ENCODE measurements around the gene ETDC. TPM values are rescaled to one million over a fixed set of nuclear protein-coding genes. Genes with fewer than 3 reads are reported as not detected.

The ETDC gene
- polyA plus RNA-seq, 1 donor (not counting 4 experiments of a cell fraction or from before 2014, with no cell fraction given): not detected

- Histone ChIP-seq H3K4me1 (ENCODE audit: control insufficient read depth, extremely low read depth, insufficient read depth, low read length) (no peaks in the 10 kb centered on the region), H3K9me3 (ENCODE audit: control insufficient read depth, low read depth, low read length) (no peaks in the 10 kb centered on the region), H3K9ac (ENCODE audit: control insufficient read depth, extremely low read depth, insufficient read depth, low read length) (no peak overlapping the region), H3K79me2 (ENCODE audit: control insufficient read depth, insufficient read depth, low read length) (no peaks in the 10 kb centered on the region), H4K20me1 (ENCODE audit: control insufficient read depth, extremely low read depth, insufficient read depth, low read length) (no peaks in the 10 kb centered on the region), H3K27me3 (ENCODE audit: control insufficient read depth, extremely low read depth, insufficient read depth, low read length) (no peaks in the 10 kb centered on the region), H3K4me2 (ENCODE audit: control insufficient read depth, extremely low read depth, insufficient read depth, low read depth, low read length) (no peak overlapping the region), H3K36me3 (ENCODE audit: control insufficient read depth in 2 of 2, extremely low read depth in 1 of 2, insufficient read depth in 2 of 2, low read length in 2 of 2) (no peaks in the 10 kb centered on the region), H3K4me3 (ENCODE audit: control insufficient read depth in 2 of 3, extremely low read depth in 1 of 3, insufficient read depth in 2 of 3, low read depth in 1 of 3, low read length in 3 of 3) (no peak overlapping the region), H3K9me1 (ENCODE audit: control insufficient read depth, extremely low read depth, insufficient read depth, low read length) (no peaks in the 10 kb centered on the region), H2AFZ (ENCODE audit: control insufficient read depth, low read length) (no peak overlapping the region), H3K27ac (ENCODE audit: control insufficient read depth, insufficient read depth, low read length) (no peak overlapping the region)
- FAIRE-seq: no peak
- dilution Hi-C loops (cut with MboI; ENCODE audit: extremely low pct_ligation_motif_present, low sequenced_read_pairs): no loop called here
- TF ChIP-seq, protein P1, sequence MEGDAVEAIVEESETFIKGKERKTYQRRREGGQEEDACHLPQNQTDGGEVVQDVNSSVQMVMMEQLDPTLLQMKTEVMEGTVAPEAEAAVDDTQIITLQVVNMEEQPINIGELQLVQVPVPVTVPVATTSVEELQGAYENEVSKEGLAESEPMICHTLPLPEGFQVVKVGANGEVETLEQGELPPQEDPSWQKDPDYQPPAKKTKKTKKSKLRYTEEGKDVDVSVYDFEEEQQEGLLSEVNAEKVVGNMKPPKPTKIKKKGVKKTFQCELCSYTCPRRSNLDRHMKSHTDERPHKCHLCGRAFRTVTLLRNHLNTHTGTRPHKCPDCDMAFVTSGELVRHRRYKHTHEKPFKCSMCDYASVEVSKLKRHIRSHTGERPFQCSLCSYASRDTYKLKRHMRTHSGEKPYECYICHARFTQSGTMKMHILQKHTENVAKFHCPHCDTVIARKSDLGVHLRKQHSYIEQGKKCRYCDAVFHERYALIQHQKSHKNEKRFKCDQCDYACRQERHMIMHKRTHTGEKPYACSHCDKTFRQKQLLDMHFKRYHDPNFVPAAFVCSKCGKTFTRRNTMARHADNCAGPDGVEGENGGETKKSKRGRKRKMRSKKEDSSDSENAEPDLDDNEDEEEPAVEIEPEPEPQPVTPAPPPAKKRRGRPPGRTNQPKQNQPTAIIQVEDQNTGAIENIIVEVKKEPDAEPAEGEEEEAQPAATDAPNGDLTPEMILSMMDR (optimal IDR thresholded peaks at IDR 0.05 in 1 of 3, IDR thresholded peaks at IDR 0.05 in 1 of 3, conservative IDR thresholded peaks at IDR 0.05 in 1 of 3; ENCODE audit: extremely low read depth in 1 of 3, insufficient read depth in 2 of 3, low read length in 3 of 3): no peak
- TF ChIP-seq EZH2 (IDR thresholded peaks at IDR 0.05; ENCODE audit: low read length): no peak
- DNase-seq (ENCODE audit: low read depth, low spot score): no peak
These were observed 13.9 kb upstream of the ETDC start for GRCh38 chrX:135295238-135295943.

DNA sequence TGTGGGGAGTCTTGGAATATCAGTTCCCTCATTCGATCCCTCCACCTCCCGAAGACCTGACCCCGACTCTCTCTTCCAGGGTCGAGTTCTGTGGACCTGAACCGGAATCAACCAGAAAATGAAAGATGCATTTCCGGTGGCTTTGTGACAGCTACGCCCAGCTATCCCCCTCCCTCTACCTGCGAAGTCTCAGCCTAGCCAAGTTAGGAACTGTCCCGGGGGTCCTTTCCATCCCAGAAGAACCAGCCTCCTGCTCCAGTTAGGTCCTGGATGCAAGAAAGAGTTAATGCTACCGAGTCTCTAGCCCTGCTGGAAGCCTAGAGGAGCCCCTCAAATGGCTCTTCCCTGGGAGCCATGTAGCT lies 13.4 kb upstream of the ETDC start:
- Histone ChIP-seq H3K36me3 (ENCODE audit: control insufficient read depth in 2 of 2, extremely low read depth in 1 of 2, insufficient read depth in 2 of 2, low read length in 2 of 2) (no peaks in the 10 kb centered on the region), H2AFZ (ENCODE audit: control insufficient read depth, low read length) (no peak overlapping the region), H3K4me2 (ENCODE audit: control insufficient read depth, extremely low read depth, insufficient read depth, low read depth, low read length) (no peak overlapping the region), H3K4me1 (ENCODE audit: control insufficient read depth, extremely low read depth, insufficient read depth, low read length) (no peaks in the 10 kb centered on the region), H3K9me1 (ENCODE audit: control insufficient read depth, extremely low read depth, insufficient read depth, low read length) (no peaks in the 10 kb centered on the region), H3K9ac (ENCODE audit: control insufficient read depth, extremely low read depth, insufficient read depth, low read length) (no peak overlapping the region), H3K4me3 (ENCODE audit: control insufficient read depth in 2 of 3, extremely low read depth in 1 of 3, insufficient read depth in 2 of 3, low read depth in 1 of 3, low read length in 3 of 3) (no peak overlapping the region), H3K9me3 (ENCODE audit: control insufficient read depth, low read depth, low read length) (no peaks in the 10 kb centered on the region), H3K79me2 (ENCODE audit: control insufficient read depth, insufficient read depth, low read length) (no peaks in the 10 kb centered on the region), H4K20me1 (ENCODE audit: control insufficient read depth, extremely low read depth, insufficient read depth, low read length) (no peaks in the 10 kb centered on the region), H3K27me3 (ENCODE audit: control insufficient read depth, extremely low read depth, insufficient read depth, low read length) (no peaks in the 10 kb centered on the region), H3K27ac (ENCODE audit: control insufficient read depth, insufficient read depth, low read length) (no peak overlapping the region)
- DNase-seq (ENCODE audit: low read depth, low spot score) (no peak), FAIRE-seq (no peak)
- no peak for TF ChIP-seq EZH2 (IDR thresholded peaks at IDR 0.05; ENCODE audit: low read length)
- TF ChIP-seq, protein P1 (optimal IDR thresholded peaks at IDR 0.05 in 1 of 3, IDR thresholded peaks at IDR 0.05 in 1 of 3, conservative IDR thresholded peaks at IDR 0.05 in 1 of 3; ENCODE audit: extremely low read depth in 1 of 3, insufficient read depth in 2 of 3, low read length in 3 of 3): no peak
- dilution Hi-C loops (cut with MboI; ENCODE audit: extremely low pct_ligation_motif_present, low sequenced_read_pairs): no loop called here

Measured in keratinocyte (primary cell).